ENCODE results near the gene PCDH15.

Gene PCDH15

DNA sequence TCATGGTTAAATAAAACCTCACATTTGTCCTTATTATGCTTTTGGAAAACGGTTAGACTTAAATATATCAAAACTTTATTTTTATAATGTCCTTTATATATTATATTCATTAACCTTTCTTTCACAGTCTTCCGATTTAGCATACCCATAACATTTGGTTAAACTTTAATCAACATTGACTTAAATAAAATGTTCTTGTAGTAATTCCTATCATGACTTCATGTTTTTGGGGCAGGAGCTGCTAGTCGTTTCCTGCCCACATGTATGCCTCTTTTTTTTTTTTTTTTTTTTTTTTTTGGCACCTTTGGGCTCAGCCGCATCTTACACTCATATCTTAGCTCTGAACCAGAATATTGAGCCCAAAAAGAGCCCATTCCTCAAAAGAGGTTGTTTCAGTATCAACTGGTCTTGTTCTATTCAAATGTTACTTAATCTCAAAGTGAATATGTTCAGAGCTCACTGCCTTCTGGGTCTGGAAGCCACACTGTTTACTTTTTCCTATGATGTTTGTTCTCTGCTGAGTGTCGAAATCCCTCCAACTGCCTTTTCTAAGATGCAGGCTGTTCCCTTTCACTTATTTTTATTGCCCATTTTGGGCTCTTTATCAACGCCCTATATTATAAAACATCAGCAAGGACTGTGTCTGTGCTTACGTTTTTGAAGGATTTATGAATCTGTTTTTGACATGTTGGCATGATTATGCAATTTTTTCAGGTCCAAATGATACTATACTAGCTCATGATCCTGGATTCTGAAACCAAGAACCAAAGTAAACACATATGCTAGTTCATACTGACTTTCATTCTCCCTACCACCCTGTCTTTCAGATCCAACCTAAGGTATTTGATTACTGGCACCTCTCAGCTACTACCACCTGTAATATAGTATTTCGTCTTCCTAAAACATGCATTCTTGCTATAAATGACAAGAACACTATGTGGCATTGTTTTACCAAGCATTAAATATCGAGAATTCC lies 914.4 kb downstream of the PCDH15 start:
- DNase-seq (ENCODE audit: low read depth in 2 of 3, low spot score in 1 of 3), result no peak

DNA sequence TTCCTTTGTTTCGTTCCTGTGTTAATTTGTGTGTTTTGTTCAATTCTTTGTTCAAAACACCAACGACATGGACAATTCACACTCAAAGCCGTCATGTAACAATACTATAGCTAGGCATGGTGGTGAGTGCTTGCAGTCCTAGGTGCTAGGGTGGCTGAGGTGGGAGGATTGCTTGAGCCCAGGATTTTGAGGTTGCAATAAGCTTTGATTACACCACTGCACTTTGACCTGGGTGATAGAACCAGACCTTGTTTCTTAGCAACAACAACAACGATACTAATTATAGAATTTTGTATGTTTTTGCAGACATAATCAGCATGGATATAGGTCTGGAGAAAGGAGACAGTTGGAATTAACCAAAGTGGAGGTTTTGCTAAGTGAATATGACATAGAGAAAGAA lies 936.2 kb downstream of the PCDH15 start:
- no peak for DNase-seq (ENCODE audit: low read depth in 2 of 3, low spot score in 1 of 3)

DNA sequence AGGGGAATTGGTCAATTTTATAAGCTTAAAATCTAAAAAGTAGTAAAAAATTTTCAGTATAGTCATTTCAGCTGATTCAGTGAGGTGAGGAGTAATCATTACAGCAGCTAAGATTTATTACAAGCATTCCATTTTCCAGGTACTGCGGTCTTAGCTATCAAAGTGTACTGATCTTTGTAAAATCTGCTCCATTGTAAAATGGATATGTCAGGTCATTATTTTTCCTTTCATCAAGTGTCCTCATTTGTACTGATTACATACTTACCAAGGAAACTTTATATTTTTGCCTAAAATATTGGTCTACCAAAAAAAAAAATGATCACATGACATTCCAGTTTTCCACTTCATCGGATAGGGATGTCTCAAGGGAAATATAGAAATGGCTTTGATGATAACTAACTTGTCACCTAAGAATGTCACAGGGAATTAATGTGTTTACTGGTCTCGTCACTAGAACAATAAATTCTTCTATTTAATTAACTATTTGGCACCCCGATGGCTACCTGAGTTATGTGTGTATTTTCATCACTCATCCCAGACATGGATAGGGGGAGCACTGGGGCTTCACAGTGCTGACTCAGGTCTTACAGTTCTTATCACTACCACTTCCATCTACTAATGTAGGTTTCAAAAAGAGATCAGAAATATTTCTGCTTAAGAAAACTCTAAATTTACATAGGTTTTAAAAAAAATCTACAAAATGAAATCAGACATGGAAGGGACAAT lies 948.4 kb downstream of the PCDH15 start:
- DNase-seq (ENCODE audit: low read depth in 2 of 3, low spot score in 1 of 3), result no peak

DNA sequence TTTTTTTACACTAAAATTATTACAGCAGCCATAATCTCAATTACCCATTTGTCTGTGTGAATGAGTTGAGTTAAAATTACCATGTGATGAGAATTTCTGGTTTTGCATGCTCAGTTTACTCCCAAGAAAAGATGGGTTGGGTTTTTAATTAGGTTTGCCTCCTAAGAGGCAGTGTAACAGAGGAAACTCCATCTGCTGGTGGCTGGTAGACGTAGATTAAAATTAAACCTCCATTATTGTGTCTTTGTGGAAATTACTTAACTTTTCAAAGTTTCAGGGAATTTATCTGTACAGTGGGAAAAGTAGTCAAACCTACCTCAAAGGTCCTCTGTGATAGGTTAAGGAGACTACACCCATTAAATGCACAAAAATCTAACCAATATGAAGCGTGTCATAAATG lies 954.2 kb downstream of the PCDH15 start:
- DNase-seq (ENCODE audit: low read depth in 2 of 3, low spot score in 1 of 3), result no peak

DNA sequence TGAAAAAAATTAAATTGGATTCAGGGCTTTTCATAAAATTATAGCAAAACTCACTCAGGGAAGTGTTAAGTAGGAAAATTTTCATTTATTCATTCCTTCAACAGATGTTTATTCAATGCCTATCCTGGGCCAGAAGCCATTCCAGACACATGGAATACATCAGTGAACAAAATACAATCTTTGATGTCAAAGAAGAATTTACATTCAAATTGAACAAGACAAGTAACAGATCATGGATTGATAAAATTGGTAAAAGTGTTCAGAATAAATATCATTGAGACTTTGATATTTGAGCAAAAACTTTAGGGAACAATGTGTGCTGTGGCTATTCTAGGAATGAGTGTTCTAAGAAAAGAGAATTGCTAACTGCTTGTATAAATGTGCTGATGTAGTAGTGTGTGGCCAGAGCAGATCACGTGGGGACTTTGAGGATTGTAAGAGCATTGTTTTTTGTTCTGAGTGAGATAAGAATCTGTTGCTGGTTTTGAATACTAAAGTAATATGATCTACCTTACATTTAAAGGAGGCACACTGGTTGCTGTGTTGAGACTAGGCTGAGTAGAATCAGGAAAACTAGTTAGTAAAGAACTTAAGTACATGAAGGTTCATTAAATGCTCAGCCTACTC lies 957.2 kb downstream of the PCDH15 start:
- no peak for DNase-seq (ENCODE audit: low read depth in 2 of 3, low spot score in 1 of 3)

DNA sequence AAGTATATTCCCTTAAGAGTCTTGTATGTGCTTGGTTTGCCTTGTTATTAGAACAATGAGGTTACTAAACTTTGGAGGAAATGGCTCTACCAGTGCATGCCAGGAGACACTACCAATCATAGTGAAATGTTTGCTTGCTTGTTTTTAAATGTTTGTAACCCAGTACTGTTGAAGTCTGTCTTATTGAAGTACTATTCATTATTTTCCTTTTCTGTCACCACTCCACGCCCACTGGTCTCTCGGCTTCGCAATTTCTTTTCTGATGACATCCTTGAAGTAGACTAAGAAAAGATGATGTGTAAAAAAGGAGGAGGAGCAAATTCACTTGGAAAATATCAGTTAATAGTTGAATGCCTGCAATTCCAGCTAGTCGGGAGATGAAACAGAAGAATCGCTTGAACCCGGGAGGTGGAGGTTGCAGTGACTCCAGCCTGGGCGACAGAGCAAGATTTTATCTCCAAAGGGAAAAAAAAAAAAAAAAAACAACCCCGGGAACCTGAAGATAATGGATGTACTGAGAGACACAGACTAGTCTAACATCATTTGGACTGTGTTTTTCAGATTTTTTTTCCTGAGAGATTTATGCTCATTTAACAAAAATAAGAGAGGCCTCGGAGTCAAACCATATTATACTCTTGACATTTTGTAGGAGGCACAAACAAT lies 959.4 kb downstream of the PCDH15 start:
- DNase-seq (ENCODE audit: low read depth in 2 of 3, low spot score in 1 of 3), result no peak

DNA sequence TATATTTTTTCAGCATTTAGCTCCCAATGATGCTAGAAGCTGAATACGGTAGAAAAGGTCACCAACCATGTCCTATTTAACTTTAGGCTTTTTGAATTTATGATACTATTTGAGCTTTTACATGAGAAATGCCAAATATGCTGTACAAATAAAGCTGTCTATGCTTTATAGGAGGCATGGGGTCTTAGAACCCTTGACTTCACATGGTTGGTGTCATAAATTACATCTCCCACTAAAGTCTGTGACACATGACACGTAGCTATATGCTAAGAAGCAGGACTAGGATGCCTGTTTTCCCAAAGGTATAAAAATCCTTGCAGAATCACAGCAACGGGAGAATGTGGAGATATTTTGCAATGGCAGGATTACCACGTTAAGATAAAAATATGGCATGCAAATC lies 960.4 kb downstream of the PCDH15 start:
- no peak for DNase-seq (ENCODE audit: low read depth in 2 of 3, low spot score in 1 of 3)

DNA sequence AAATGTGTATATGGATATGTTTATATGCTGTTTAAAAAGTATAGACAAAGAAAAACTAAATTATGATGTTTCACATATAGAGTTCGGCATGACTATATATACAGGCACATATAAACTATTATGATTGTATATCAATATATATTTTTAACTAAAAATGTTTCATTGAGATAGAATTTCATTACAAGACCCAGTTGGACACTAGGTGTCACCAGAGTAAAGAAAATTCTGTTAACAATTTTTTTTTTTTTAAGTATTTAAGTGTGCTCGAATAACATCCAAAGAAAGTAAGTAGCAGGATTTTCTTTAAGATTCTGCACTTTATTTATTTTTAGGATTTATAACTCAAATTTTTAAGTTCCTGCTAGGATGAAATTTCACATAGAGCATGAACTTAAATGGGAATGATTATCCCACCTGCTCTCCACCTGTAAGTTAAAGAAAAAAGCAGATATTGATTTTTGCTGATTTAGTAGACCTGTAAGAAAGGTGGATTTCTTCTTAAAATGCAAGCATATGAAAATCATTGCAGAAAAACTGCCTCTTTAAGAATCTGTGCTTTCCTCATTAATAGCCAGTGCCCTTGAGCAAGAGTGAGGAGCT lies 961.5 kb downstream of the PCDH15 start:
- no peak for DNase-seq (ENCODE audit: low read depth in 2 of 3, low spot score in 1 of 3)

DNA sequence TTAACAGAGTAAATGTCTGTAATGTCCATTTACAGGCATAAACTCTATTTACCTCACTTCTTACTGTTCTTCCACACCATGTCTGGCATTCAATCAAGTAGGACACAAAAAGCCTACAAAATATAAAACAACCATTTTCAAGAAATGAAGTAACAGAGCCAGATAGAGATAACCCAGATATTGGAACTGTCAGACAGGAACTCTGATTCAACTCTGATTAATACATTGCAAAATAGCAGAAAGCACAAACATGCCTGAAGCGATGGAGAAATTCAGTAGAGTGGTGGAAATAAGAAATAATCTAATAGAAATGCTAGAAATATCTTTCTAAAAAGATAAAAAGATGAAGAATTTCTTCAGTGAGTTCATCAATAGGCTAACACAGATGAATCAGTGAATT lies 964.4 kb downstream of the PCDH15 start:
- DNase-seq (ENCODE audit: low read depth in 2 of 3, low spot score in 1 of 3), result no peak

DNA sequence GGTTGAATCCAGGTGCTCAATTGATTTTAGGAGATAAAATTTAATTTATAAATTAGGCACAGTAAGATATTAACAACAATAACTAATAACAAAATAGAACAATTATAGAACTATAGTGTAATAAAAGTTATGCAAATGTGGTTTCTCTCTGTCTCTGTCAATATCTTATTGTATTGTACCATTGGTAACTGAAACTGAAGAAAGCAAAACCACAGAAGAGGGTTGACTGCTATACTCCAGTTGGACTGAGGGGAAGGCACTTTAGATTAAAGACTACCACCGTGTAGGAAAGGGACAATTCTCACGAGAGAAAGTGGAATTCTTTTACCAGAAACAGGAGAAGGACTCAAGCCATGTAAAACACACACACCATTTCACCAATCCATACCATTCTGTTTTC lies 967.1 kb downstream of the PCDH15 start:
- DNase-seq (ENCODE audit: low read depth in 2 of 3, low spot score in 1 of 3), result no peak

DNA sequence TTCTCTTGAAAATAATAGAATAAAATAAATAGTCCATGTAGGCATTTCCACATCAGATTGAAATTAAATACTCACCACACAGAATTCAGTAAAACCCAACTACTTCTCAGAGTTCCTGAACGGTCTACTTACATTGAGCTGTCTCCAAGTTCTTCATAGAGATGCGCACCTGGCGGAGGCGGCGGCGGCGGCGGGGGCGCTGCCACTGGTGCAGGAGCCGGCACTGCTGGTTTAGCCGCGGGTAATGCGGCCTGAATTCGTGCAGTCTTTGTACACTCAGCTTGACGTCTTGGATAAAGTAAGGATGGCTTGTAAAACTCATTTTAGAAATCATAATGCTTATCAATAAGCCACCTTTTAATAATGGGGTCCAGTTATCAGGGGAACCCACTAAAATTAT lies 973.8 kb downstream of the PCDH15 start:
- DNase-seq (ENCODE audit: low read depth in 2 of 3, low spot score in 1 of 3), result no peak

DNA sequence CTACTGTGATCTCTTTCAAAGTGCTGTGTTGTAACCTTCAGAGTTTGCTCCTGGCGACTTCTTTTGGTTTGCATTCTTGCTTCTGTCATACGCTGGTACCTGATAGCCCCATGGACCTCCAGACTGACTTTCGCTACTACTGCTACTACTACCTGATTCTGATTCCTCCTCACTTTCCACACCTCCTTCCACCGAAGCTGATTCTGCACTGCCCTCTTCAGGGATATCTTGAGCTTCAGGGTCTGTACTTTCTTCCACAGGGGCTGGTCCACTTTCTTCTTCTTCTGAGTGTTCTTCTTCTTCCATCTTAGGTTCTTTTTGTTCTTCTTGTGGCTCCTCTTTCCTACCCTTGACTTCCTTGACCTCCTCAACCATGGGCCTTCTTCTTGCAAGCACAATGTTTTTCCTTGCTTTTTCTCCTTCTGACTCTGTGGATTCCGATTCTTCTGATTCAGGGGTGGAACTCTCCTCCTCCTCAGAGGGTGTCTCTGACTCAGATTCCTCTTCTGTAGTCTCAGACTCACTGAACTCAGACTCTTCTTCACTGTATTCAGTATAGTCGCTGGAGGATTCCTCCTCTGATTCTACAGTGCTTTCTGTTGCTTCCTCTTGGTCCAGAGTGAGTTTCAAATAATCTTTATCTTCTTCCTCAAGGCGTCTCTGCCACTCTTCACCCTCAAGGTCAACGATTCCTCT lies 992.2 kb downstream of the PCDH15 start:
- no peak for DNase-seq (ENCODE audit: low read depth in 2 of 3, low spot score in 1 of 3)

DNA sequence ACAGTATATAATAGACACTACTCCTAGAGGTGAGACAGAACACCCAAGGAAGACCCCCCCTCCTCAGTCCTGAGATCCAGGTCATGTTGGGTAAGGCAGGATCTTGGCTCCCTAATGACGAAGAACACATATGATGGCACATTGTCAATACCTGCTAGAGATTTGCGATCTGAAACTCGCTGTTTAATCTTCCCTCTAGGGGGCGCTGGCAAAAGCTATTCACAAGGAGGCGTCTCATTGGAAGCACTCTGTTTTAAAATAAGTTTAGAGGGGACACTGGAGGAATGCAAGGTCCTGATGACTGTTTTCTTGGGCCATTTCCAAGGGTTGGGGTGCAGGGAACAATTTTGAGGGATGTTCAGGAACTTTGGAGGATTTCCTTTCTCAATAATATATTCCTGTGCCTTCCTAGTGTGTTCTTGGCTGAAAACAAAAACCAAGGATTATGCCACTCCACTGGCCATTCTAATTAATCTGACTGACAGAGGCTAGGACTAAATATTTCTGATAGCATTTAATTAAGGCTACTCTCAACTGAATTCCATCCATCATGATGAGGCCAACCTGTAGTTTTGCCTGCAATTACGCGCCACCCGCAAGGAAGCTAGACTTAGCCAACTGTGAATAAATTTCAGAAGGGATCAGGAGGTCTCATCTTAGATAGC lies 1014.7 kb downstream of the PCDH15 start:
- no peak for DNase-seq (ENCODE audit: low read depth in 2 of 3, low spot score in 1 of 3)

DNA sequence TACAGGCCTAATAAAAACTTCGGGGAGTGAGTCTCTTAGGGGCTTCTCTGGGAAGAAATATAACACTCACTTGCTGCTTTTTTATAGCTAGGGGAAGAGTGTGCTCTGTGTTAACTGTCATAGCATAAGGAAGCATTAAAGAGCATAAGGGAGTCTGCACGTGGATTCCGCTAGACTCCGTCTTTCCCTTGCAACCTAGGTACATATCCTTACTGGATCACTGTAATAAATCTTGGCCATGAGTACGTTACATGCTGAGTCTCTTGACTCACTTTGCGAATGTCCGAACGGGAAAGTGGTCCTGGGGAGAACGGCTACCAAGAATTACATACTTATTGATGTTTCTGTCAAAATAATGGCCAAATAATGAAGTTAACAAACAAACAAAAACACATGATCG lies 1029.3 kb downstream of the PCDH15 start:
- DNase-seq (ENCODE audit: low read depth in 2 of 3, low spot score in 1 of 3), result no peak

DNA sequence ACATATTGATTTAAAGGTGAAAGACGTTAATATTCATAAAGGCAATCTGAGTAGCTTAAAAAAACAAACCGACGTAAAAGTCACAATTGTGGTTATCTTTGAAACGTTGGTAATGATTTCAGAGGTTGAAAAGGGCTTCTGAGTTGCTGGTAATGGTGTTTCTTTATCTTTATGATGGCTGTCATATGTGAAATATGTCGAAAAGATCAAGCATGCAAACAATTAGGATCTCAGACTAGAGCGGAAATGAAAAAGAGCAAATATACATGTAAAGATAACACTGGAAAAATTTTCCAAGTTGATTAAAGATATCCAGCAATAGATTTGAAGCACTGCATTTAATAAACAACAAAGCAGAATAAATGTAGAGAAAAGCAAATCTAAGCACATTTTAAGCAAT lies 1030.1 kb downstream of the PCDH15 start:
- DNase-seq (ENCODE audit: low read depth in 2 of 3, low spot score in 1 of 3), result no peak

DNA sequence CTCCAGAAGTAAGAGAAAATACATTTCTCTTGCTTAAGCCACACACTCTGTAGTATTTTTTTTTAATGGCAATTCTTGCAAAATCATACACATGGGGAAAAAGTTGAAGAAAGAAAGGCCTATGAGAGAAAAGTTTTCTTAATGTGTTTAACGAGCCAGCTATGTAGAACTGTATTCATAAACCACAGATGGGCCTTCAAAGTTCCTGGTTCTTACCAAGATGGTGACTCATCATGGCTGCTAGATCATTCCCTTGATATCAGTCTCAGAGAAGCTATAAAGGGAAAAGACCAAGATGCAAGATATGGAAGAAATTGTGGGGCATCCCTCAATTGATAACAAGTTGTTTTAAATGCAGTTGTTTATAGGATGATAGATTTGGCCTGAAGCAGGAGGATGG lies 1035.7 kb downstream of the PCDH15 start:
- no peak for DNase-seq (ENCODE audit: low read depth in 2 of 3, low spot score in 1 of 3)

DNA sequence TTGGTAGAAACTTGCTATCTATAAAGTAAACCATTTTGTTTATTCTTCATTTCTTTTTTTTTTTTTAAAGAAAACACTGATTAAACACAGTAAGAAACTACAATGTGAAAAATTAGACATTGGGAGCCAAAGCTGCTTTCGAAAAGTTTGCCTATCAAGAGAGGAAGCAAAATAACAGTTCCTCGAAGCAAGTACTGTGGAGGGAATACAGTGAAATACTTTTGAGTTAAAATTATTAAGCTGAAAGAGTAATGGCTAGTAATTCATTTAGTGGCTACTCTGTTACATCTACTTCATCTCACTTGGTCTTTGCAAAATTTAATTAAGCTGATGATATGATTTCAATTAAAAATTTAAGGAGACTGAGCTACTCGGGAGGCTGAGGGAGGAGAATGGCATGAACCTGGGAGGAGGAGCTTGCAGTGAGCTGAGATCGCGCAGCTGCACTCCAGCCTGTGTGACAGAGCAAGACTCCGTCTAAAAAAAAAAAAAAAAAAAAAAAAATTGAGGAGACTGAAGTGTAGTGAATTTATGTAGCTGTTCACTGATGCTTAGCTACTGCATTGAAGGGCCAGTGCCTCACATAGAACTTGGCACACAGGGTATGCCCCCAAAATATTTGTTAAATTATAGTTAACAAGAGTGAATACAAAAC lies 1046.3 kb downstream of the PCDH15 start:
- no peak for DNase-seq (ENCODE audit: low read depth in 2 of 3, low spot score in 1 of 3)
